LNCAP (cell line): ENCODE results near the gene TPM4.

Experiments used
- CTCF ChIP-seq: fragments of 450-650 bp; IDR thresholded peaks from 2 replicates; pipeline ENCODE4 v1.5.1; 2017; ENCODE audit warnings: mild to moderate bottlenecking

Gene TPM4

DNA sequence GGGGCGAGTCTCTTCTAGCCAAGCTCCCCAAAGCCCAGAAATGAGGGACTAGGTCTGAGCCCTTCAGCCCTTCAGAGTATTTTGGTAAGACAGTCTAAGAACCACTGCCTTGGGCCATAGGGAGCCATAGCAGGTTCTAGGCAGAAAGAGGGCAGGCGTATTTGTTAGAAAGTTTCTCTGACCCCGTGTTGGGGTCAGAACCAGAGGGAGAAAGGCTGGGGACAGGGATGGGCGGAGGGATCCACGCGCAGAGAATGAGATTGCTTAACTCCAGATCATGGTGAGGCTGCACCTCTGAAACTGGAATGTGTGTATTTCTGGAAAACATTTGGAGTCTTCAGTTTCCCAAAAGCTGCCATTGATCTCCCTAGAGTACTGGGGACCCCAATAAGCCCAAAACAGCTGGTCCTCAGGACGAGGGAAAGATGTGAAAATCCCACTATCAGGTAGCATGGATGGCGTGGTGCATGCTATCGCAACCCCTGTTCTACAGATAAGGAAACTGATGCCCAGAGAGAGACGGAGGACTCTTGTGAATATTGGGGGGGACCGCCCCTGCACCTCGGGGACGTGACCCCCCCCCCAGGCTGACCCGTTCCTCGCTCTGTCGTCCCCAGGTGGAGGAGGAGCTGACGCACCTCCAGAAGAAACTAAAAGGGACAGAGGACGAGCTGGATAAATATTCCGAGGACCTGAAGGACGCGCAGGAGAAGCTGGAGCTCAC, 703 bp upstream of the TPM4 start:
- no peak for TF ChIP-seq CTCF

DNA sequence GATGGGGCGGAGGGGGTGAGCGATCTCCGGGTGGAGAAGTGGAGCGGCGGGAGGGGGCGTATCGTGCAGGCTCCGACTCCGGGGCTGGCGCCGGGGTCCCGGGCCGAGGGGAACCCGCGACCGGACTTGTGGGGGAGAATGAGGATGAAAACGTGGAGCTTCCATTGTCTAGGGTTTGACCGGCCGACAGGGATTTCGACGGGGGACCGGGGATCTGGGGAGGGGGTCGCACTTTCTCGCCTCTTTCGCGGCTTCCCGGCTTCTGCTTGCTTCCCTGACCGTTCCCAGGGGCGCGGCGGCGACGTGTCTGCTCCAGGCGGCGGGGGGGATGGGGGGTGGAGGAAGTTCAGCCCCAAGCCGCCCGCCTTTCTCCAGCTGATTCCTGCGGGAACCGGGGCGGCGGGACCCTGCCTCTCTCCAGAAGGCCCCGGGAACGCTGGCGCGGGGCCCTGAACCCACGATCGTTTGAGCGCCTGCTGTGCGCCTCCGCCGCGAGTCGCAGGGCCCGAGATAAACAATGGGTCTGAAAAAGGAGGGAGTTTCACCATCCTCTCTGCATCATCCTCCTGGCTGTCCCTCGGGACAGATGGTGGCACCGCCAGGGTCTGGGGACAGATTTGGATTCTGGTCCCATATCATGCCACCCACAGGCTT, 790 bp downstream of the TPM4 start:
- TF ChIP-seq CTCF: no peak

- TF ChIP-seq CTCF: no peak
Measured at GRCh38 chr19:16077984-16078758, 1.9 kb downstream of the TPM4 start.

GRCh38 chr19:16078759-16079707, 2.7 kb downstream of the TPM4 start:
- TF ChIP-seq CTCF: no peak

- no peak for TF ChIP-seq CTCF
Measured at GRCh38 chr19:16084067-16084685, 7.9 kb downstream of the TPM4 start.

DNA sequence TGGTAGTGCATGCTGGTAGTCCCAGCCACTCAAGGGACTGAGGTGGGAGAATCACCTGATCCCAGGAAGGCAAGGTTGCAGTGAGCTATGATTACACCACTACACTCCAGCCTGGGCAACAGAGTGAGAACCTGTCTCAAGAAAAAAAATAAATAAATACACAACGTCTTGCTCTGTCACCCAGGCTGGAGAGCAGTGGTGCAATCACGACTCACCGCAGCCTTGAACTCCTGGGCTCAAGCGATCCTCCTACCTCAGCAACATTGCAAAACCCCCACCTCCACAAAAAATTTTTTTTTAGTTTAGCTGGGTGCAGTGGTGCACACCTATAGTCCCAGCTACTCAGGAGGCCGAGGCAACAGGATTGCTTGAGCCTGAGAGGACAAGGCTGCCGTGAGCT, 8.8 kb downstream of the TPM4 start:
- no peak for TF ChIP-seq CTCF
